NCI-H2029 treated with DMSO at 0.1 percent for 48 hours (cell line): Measurements from ENCODE around the gene OSBPL2.

ENCODE experiments used
- DNase-seq: peaks from one replicate; lab custom pipeline; 2025; lab: John Stamatoyannopoulos, UW

Gene OSBPL2

DNA sequence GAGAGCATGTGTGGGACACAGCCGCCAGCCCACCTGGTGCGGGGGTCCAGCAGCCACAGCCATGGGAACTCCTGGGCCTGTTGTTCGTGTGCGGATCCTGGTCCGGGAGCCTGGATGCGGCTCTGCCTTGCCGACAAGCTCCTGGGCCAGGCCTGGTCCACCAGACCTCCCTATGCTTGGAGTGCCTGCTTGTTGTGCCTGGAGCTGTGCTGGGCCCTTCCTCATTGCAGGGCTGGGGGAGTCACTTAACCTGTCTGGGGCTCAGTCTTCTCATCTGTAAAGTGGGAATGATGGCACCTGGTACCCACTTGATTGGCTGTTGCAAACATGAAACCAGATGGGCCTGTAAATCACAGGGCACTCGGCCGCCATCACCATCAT lies 2.6 kb upstream of the OSBPL2 start:
- DNase-seq, result no peak

DNA sequence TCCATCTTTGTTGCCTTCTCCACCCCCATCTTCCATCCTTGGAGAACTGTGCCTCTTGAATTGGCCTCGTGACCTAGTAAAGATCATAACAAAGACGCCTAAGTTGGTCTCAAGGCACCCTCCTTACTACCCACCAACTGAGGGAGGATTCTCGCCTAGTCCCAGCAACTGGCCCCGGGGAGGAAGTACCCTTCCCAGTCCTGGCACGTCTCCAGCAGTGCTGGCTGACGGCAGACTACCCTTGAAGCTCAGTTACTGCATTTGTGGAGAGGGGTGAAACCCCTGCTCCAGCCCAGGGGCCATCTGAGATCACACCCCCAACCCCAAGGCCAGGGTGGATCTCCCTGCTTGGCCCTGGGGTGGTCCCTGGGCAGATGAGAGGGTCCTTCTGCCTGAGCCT lies 2.1 kb upstream of the OSBPL2 start:
- no peak for DNase-seq

DNA sequence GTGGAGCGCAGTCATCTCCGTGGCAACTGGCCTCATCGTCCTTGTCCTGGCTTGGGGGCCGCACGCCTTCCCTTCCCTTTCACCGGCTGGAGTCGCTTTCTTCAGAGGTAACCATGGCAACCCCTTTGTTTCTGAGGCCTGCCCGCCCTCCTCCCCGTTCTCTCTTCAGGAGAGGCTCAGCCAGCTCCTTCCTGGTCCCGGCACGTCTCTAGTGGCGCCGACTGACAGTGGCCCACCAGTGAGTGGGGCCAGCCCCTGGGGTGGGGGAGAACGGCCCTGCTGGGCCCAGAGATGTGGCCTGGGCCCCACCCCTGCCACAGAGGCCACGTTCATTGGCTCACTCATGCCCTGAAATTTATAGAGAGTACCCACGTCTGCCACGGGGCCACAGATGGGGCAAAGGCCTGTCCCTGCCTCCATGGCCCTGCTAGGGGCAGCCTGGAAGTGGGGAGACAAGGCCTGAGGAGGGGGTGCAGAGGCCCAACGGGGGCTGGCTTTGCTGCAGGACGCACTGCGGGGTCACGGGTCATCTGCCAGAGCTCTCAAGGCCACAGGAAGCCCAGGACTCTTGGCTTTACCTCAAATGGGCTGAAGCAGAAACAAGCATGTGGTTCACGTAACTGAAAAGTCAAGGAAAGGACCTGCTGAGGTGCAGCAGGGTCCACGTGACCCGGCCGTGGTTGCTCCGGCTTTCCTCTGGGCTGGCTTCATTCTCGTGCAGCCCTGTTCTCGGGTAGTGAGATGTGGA lies 1.4 kb upstream of the OSBPL2 start:
- no peak for DNase-seq

GRCh38 chr20:62237514-62237800 lies 864 bp upstream of the OSBPL2 start:
- DNase-seq, result no peak

DNA sequence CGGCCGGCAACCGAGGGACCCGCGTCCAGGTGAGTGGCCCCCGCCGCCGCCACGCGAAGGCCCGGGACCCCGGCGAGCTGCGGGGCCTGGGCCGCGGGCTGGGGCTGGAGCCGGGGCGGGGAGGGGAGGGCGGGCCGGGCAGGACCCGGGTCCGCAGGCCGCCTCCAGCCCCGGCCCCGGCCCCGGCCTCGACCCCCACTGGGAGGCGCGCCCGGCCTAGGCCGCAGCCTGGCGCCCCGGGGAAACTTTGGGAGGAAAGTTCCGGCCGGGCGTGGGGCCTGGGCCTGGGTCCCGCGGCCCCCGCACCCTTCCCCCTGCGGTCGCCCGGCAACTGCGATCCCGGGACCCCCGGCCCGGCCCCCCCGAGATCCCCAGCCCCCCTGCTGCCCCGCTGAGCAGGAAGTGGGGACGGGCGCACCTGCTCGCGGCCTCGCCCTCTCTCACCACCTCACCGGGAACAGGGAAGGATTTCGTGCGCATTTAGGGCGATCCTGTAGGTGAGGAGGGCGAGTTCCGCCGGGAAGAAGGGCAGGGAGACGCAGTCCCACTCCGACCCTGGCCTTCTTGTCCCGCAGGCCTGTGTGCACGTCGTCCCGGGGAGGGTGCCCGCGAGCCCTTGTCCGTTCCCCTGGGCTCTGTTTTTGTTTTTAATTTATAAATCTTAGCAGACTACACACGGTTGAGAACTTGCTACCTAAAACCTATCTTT lies 402 bp downstream of the OSBPL2 start:
- no peak for DNase-seq

DNA sequence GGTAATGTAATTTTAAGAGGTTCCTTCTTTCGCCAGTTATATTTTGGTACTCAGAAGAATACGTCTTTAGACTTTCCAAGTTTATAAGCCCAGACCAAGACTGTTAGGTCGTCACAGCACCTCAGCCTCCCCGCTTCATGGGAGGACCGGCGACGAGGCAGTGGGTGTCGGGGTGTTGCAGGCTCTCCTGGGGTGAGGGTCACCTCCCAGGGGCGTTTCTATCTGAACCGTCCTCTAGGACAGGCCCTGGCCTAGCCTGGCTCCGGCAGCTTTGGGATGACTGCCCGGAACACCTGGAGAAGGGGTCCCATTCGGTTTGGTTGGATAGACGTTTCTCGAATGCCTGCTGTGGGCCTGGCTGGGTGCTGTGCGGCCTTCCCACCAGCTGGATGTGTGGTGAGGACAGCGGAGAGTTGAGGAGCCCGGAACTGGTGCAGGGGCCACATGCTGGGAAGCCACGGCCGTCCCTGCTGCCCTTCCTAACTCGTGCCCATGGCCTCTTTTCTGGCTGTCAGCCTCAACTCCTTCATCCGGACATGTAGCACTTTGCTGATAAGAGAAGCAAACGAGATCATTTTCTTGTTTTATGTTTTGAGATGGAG lies 1.1 kb downstream of the OSBPL2 start:
- DNase-seq, result no peak

GRCh38 chr20:62240020-62240685 lies 1.8 kb downstream of the OSBPL2 start:
- DNase-seq, result no peak

GRCh38 chr20:62241506-62241905 lies 3.2 kb downstream of the OSBPL2 start:
- no peak for DNase-seq

DNA sequence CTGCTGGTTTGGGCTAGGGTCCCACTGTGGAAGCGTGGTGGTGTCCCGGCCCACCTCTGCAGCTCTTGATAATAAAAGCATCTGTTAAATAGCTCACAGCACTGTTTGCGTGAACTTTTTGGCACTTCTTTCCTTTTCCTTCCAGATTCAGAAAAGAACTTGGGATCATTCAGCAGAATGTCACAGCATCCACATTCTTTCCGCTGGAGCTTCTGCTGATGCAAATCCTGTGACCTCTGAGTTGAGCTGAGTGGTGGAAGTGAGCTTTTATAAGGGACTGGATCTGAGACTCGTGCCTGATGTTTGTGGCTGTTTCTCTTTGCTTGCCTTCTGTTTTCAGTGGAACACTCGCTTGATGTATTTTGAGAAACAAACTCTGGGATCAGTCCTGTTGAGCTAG lies 3.9 kb downstream of the OSBPL2 start:
- DNase-seq, result no peak

DNA sequence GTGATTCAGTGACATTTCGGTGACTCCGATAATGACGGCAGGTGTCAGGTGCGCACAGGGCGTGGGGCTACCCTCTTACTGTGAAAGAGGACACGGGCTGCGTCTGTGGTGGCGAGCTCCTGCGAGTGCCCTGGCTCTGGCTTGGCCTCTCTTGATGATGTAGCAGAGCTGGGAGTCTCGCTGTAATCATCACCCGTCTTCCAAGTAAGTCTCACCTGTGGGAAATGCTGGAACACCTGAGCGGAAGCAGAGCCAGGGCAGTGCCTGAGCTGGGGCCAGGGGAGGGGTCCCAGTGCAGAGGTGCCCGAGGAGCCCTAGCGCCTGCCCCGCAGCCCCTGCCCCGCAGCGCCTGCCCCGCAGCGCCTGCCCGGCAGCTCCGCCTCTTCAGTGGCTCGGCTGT lies 4.8 kb downstream of the OSBPL2 start:
- no peak for DNase-seq

DNA sequence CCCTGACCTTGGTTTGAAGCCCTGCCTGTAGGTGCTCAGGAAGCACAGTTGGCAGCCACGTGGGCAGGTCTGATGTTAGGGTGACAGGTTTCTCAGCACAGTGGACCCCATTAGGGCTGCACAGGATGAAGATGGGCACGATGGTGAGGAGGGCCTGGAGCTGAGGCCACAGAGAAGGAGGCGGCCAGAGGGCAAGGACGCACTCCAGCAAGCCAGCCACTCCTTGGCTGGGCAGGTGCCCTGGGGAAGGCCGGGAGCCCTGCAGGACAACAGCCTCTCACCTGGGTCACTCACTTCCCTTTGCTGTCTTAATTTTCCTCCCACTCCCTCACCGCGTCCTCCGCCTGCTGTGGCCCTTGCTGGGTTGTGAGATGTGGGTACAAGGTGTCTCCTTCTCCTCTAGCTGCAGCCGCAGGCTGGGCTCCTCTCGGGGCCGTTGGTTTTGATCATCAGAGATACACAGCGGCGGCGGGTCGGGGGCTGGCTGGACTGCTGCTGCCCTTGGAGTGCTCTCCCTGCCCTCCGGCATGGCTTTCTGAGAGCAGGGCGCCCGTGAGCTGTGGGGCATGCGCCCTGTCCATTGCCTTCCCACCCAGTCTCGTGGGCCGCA lies 5.7 kb downstream of the OSBPL2 start:
- no peak for DNase-seq

GRCh38 chr20:62244644-62245108 lies 6.4 kb downstream of the OSBPL2 start:
- DNase-seq, result no peak

- DNase-seq, result no peak
Measured at GRCh38 chr20:62245911-62246280, 7.6 kb downstream of the OSBPL2 start.

GRCh38 chr20:62246431-62246830 lies 8.1 kb downstream of the OSBPL2 start:
- no peak for DNase-seq

DNA sequence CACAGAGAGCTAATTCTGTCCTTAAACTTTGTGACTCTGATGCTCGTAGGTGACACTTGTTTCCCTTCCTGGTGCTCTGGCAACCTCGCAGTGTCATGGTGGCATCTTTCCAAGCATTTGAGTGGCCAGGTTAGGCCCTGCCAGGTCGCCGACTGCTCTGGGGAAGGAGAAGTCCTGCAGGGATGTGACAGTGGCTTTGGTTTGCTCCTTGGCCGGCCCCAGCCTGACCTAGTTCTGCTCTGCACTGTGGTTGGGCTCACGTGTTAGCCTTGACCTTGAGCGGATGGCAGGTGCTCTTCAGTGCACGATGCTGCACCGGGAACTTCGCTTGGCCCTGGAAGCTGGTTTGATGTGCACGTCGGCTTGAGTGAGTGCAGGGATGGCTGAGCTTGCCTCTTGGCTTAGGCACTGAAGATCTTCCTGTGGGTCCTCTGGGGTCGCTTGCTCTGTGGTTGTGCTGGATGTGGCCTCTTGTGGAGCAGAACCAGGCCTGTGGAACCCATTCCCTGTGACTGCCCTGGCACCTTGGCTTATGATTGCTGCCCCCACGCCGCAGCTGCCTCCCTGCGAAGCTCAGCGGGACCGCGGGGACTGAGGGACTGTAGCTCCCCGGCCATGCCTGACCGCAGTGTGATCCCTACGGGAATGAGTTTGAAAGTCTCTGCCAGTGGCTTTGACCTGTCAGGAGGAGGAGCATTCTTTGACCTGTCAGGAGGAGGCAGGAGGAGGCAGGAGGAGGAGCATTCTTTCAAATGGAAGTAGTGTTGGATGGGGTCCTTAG lies 8.7 kb downstream of the OSBPL2 start:
- peak; percentile 29 for DNase-seq

GRCh38 chr20:62248890-62249560 lies 10.7 kb downstream of the OSBPL2 start:
- DNase-seq, result no peak

DNA sequence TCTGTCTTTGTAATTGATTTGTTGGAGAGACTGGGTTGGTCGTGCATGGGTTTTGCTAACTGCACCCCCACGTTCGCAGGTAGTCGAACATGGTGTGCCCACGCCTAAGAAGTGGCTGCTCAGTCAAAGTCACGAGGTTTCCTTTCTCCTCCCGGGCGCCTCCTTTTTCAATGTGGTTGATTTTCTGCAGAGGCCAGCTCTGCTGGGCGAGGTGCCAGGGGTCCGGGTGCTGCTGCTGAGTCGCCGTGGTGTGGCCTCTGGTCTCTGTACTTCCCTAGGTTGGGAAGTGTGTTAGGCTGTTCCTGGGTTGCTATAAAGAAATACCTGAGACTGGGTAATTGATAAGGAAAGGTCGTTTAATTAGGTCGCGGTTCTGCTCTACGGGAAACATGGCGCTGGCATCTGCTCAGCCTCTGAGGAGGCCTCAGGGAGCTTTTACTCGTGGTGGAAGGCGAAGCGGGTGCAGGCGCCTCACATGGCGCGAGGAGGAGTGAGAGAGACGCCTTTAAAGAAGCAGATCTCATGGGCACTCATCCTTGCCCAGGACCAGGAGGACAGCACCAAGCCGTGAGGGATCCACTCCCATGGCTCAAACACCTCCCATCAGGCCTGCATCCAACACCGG lies 14.1 kb downstream of the OSBPL2 start:
- no peak for DNase-seq

GRCh38 chr20:62253398-62253797 lies 15.1 kb downstream of the OSBPL2 start:
- DNase-seq, result no peak

- no peak for DNase-seq
Measured at GRCh38 chr20:62254021-62254724, 15.9 kb downstream of the OSBPL2 start.

DNA sequence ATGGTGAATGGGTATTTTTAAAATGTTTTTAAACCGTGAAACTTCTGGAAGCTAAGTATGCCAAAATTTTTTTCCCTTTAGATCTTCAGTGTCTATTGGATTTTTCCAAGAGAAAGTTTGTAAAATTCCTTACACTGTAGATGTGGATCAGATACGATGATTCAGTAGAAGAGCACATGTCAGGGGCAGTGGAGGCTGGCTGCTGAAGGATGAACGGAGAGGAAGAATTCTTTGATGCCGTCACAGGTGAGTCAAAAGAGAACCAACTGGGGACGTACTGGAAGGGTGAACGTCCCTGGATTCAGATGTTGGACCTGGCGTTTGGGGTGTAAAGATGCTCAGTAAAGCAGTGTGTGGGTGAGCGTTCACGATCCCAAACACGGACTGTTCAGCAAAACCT lies 17.7 kb downstream of the OSBPL2 start:
- no peak for DNase-seq
